Keratinocyte (primary cell): ENCODE data around the gene CFAP46.

Experiments used
- EZH2 ChIP-seq: IDR thresholded peaks from one replicate; pipeline ENCODE4 v1.6.1; 2012; ENCODE audit warnings: inconsistent platforms, mild to moderate bottlenecking, low read length, moderate library complexity
- TF ChIP-seq, protein P1 (sequence below), 3 experiments: IDR thresholded peaks in 1 of 3; conservative IDR thresholded peaks in 1 of 3; optimal IDR thresholded peaks in 1 of 3; 2 replicates in 2 of 3; 3 replicates in 1 of 3; pipeline versions ENCODE3 to v1.5.1; 2011; ENCODE audit warnings: low read length in 3 of 3, mild to moderate bottlenecking in 3 of 3, moderate library complexity in 2 of 3, control low read depth in 1 of 3, inconsistent platforms in 1 of 3; ENCODE audit not compliant: insufficient read depth in 2 of 3; ENCODE audit errors: extremely low read depth in 1 of 3

DNA sequence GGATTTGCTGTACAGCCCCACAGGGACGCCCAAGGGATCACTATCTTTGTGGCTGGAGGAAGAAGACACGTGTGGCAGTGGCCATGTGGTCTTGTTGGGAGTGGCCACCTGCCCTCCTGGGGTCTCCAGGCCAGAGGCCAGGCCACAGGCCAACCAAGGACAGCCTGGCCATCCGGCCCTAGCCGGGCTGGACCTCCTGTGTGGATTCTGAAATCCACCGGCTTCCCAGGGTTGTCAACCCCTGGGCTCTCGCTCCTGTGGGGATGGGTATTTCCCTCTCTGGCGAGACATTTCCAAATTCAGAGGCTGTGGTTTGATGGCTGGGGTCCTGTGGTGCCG is 31.5 kb upstream of the CFAP46 start:
- TF ChIP-seq, protein P1, sequence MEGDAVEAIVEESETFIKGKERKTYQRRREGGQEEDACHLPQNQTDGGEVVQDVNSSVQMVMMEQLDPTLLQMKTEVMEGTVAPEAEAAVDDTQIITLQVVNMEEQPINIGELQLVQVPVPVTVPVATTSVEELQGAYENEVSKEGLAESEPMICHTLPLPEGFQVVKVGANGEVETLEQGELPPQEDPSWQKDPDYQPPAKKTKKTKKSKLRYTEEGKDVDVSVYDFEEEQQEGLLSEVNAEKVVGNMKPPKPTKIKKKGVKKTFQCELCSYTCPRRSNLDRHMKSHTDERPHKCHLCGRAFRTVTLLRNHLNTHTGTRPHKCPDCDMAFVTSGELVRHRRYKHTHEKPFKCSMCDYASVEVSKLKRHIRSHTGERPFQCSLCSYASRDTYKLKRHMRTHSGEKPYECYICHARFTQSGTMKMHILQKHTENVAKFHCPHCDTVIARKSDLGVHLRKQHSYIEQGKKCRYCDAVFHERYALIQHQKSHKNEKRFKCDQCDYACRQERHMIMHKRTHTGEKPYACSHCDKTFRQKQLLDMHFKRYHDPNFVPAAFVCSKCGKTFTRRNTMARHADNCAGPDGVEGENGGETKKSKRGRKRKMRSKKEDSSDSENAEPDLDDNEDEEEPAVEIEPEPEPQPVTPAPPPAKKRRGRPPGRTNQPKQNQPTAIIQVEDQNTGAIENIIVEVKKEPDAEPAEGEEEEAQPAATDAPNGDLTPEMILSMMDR (optimal IDR thresholded peaks at IDR 0.05 in 1 of 3, IDR thresholded peaks at IDR 0.05 in 1 of 3, conservative IDR thresholded peaks at IDR 0.05 in 1 of 3; ENCODE audit: extremely low read depth in 1 of 3, insufficient read depth in 2 of 3, low read length in 3 of 3): no peak
- no peak for TF ChIP-seq EZH2
